K562 (cell line): Measurements from ENCODE around the gene SMIM3. TPM values are rescaled to one million over a fixed set of nuclear protein-coding genes. Genes with fewer than 3 reads are reported as not detected.

Experiments
- FOS ChIP-seq: IDR thresholded peaks from 3 replicates; pipeline ENCODE4 v1.6.1; 2011; ENCODE audit not compliant: insufficient read length; ENCODE audit errors: extremely low read depth
- GTF2E2 ChIP-seq: fragments of 200-800 bp; sonication (Bioruptor generic); IDR thresholded peaks from 2 replicates; pipeline ENCODE4 v1.6.1; 2016; ENCODE audit warnings: missing genetic modification characterization, missing compliant biosample characterization
- HDAC1 ChIP-seq, 2 experiments: fragments of 450-650 bp; IDR thresholded peaks; 2 replicates each; pipeline ENCODE4 v1.6.1; 2016 to 2017; ENCODE audit warnings: inconsistent platforms in 1 of 2, mild to moderate bottlenecking in 1 of 2, moderate library complexity in 1 of 2
- HIVEP1 ChIP-seq: fragments of 250-450 bp; sonication (Bioruptor Pico); IDR thresholded peaks from 2 replicates; pipeline ENCODE4 v1.4.0; 2020; ENCODE audit warnings: mild to moderate bottlenecking
- MBD1 ChIP-seq: fragments of 250-450 bp; sonication (Bioruptor Pico); IDR thresholded peaks from 2 replicates; pipeline ENCODE4 v1.8.0; 2022; ENCODE audit warnings: inconsistent platforms
- MECOM ChIP-seq: fragments of 250-450 bp; sonication (Bioruptor Pico); IDR thresholded peaks from 2 replicates; pipeline ENCODE4 v1.8.0; 2022; ENCODE audit warnings: inconsistent platforms
- NELFE ChIP-seq: IDR thresholded peaks from 2 replicates; pipeline ENCODE4 v1.6.1; 2011; ENCODE audit warnings: mild to moderate bottlenecking; ENCODE audit not compliant: insufficient read depth, insufficient read length
- PML ChIP-seq: IDR thresholded peaks from 2 replicates; pipeline ENCODE4 v1.6.1; 2012; ENCODE audit warnings: low read length, inconsistent platforms
- POLR2B ChIP-seq: fragments of 450-650 bp; IDR thresholded peaks from 2 replicates; pipeline ENCODE4 v1.6.1; 2018; ENCODE audit warnings: low read depth; ENCODE audit not compliant: partially characterized antibody
- RHOXF2B ChIP-seq: fragments of 250-450 bp; sonication (Bioruptor Pico); conservative IDR thresholded peaks from 2 replicates; pipeline ENCODE4 v1.5.1; 2021
- SAFB ChIP-seq: fragments of 200-400 bp; formaldehyde crosslinking; IDR thresholded peaks from 2 replicates; pipeline ENCODE4 v1.6.1; 2017; ENCODE audit warnings: low read depth, low read length, borderline replicate concordance
- TOE1 ChIP-seq, 2 experiments: fragments of 450-650 bp in 1 of 2; sonication (generic) in 1 of 2; formaldehyde crosslinking in 1 of 2; IDR thresholded peaks; 2 replicates each; pipeline versions ENCODE4 v1.7.1 to v1.8.0; 2016 to 2022; ENCODE audit warnings: borderline replicate concordance in 2 of 2, mild to moderate bottlenecking in 2 of 2, antibody characterized with exemption in 1 of 2, inconsistent platforms in 1 of 2, low read depth in 1 of 2, missing genetic modification reagents in 1 of 2, moderate library complexity in 1 of 2
- ZNF174 ChIP-seq: fragments of 250-450 bp; sonication (Bioruptor Pico); IDR thresholded peaks from 2 replicates; pipeline ENCODE4 v1.4.0; 2020; ENCODE audit warnings: mild to moderate bottlenecking
- ZNF395 ChIP-seq: fragments of 200-800 bp; sonication (Bioruptor generic); IDR thresholded peaks from 2 replicates; pipeline ENCODE4 v1.6.1; 2017; ENCODE audit warnings: missing genetic modification characterization, missing compliant biosample characterization
- ZNF695 ChIP-seq: fragments of 450-650 bp; formaldehyde crosslinking; IDR thresholded peaks from 2 replicates; pipeline ENCODE4 v1.4.0; 2020; ENCODE audit warnings: mild to moderate bottlenecking, moderate library complexity
- ZNF75A ChIP-seq: fragments of 450-650 bp; formaldehyde crosslinking; IDR thresholded peaks from 2 replicates; pipeline ENCODE4 v1.4.0; 2020; ENCODE audit warnings: mild to moderate bottlenecking
- ZZZ3 ChIP-seq: fragments of 450-650 bp; IDR thresholded peaks from 2 replicates; pipeline ENCODE4 v1.6.1; 2016; ENCODE audit warnings: antibody characterized with exemption, mild to moderate bottlenecking, moderate library complexity
- polyA plus RNA-seq, 8 experiments: library from polyadenylated mRNA; depleted of rRNA in 4 of 8; stranded (reverse) in 5 of 8; unstranded in 3 of 8; fragments of >200 nt; fragmentation: Nextera tagmentation in 2 of 8; fragmentation: Illumina TruSeq in 1 of 8; extraction: Ambion mirVana in 2 of 8; extraction: Trizol in 1 of 8; gene quantifications; 2 replicates each; pipeline versions ENCODE4 v1.2.1 to v1.2.3, GENCODE V29; 2011 to 2014; ENCODE audit warnings: inconsistent platforms in 1 of 8, missing spikeins in 1 of 8
- total RNA-seq, 7 experiments: library from RNA; depleted of rRNA in 6 of 7; stranded (reverse); fragments of >200 nt in 6 of 7; fragmentation: Illumina TruSeq in 2 of 7; extraction: Trizol in 2 of 7; gene quantifications; 2 replicates each; pipeline versions ENCODE4 v1.2.1 to v1.2.3, GENCODE V29; 2011 to 2021; ENCODE audit warnings: low replicate concordance in 1 of 7

The SMIM3 gene
- total and polyA plus RNA-seq, 9 of the 15 experiments (the other 6 are each of a cell fraction or from before 2014, with no cell fraction given) = 4.1 to 27.7 (median 13.6) TPM

- TF ChIP-seq MBD1 (CRISPR knock-in tag) = 0 out of 2 replicates have a peak, but pooled peaks have one; percentile 60
- no peak for TF ChIP-seq NELFE
- peak in 1 of 2 experiments; percentile 34; a peak in 1 of 4 replicates for TF ChIP-seq HDAC1 (IDR thresholded peaks at IDR 0.05)
- TF ChIP-seq HIVEP1 (CRISPR knock-in tag) = no peak
- TF ChIP-seq ZNF75A (CRISPR knock-in tag) = peak; percentile 32; the same call in 1 of the 2 replicates
- peak; percentile 94 for TF ChIP-seq ZNF395 (CRISPR knock-in tag)
- TF ChIP-seq ZNF174 = peak; percentile 20; the same call in 1 of the 2 replicates
- TF ChIP-seq FOS = peak; percentile 95
- no peak for TF ChIP-seq ZZZ3
- peak; percentile 81 for TF ChIP-seq POLR2B
- 0 out of 2 replicates have a peak, but pooled peaks have one; percentile 10 for TF ChIP-seq RHOXF2B (CRISPR knock-in tag)
- peak; percentile 91; the same call in 1 of the 2 replicates for TF ChIP-seq ZNF695
- TF ChIP-seq SAFB = no peak
- peak; percentile 78 for TF ChIP-seq PML
- TF ChIP-seq TOE1 (IDR thresholded peaks at IDR 0.05; ENCODE audit: borderline replicate concordance) = peak; percentile 100
- no peak for TF ChIP-seq TOE1 (CRISPR knock-in tag; IDR thresholded peaks at IDR 0.05; ENCODE audit: borderline replicate concordance, low read depth)
- peak; percentile 79 for TF ChIP-seq GTF2E2 (tag)
- TF ChIP-seq MECOM (CRISPR knock-in tag) = peak; percentile 45; the same call in 1 of the 2 replicates
These were observed 19.8 kb upstream of the SMIM3 start, which contains the start of gene DCTN4 (continued) for GRCh38 chr5:150758531-150759333.
